Astrocyte (in vitro differentiated cells and primary cell): ENCODE measurements around the gene HMGXB3.

Experiments used
- CTCF ChIP-seq: IDR thresholded peaks from 2 replicates; pipeline ENCODE4 v1.5.1; 2011; ENCODE audit warnings: low read depth, mild to moderate bottlenecking, inconsistent platforms, low read length, moderate library complexity; ENCODE audit not compliant: insufficient read depth
- EZH2 ChIP-seq: IDR thresholded peaks from 2 replicates; pipeline ENCODE4 v1.6.1; 2012; ENCODE audit warnings: mild to moderate bottlenecking, low read length, inconsistent platforms; ENCODE audit not compliant: insufficient read depth

GRCh38 chr5:149982505-149982904, 18.0 kb upstream of the HMGXB3 start:
- TF ChIP-seq CTCF (no peak), EZH2 (no peak)
